ENCODE results near the gene PDE10A. TPM values are rescaled to one million over a fixed set of nuclear protein-coding genes. Genes with fewer than 3 reads are reported as not detected.

Gene PDE10A
- total RNA-seq, 1 experiment from 2014 or later = 0.31 TPM

DNA sequence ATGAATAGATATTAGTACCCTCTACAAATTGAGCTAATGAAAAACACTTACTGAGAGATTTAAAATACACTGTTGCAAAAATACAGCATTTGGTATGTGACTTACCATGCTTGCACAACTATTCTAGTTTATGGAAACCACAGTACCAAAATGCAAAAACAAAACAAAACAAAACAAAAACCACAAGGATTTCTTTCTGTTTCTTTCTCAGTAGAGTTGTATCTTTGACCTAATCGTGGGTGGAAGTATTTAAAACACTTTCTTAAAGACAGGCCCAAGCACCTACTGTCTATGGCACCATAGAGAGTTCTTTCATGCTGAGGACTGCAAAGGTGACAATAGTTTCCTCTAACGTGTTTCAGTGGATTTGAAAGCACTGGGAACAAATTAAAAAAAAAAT lies 258.3 kb downstream of the PDE10A start:
- no peak overlapping the region for H3K4me2 ChIP-seq (ENCODE audit: insufficient read depth, insufficient read length, low read length)
- Mint-ChIP-seq H3K9me3 (peaks cover 0 to 9% of the 10 kb centered on the region in 2 experiments; a peak in 2 of 5 replicates), H3K36me3 (ENCODE audit: insufficient read depth in 1 of 3, low read depth in 3 of 3) (peaks cover 0 to 8% (median 0%) of the 10 kb centered on the region in 3 experiments; a peak in 3 of 7 replicates), H3K4me1 (no peaks in the 10 kb centered on the region), H3K27ac (no peak overlapping the region), H3K4me3 (no peak overlapping the region), H3K27me3 (ENCODE audit: low read depth) (no peaks in the 10 kb centered on the region)
- H2BK12ac ChIP-seq (ENCODE audit: insufficient read length, low read depth, low read length) = no peak overlapping the region
- no peak overlapping the region for H4K8ac ChIP-seq (replicated peaks; ENCODE audit: insufficient read length, low read depth, low read length)
- no peaks in the 10 kb centered on the region for H4K20me1 ChIP-seq (ENCODE audit: control insufficient read depth, insufficient read depth, insufficient read length)
- no peaks in the 10 kb centered on the region for H3K9me3 ChIP-seq (ENCODE audit: control insufficient read depth, low read depth, low read length)
- H3K4ac ChIP-seq (ENCODE audit: low read depth, low read length) = no peak overlapping the region
- H3K14ac ChIP-seq (ENCODE audit: insufficient read depth, low read length) = no peak overlapping the region
- no peaks in the 10 kb centered on the region for H3K79me1 ChIP-seq (ENCODE audit: insufficient read depth, low read depth, low read length, poor library complexity, severe bottlenecking)
- WGBS (ENCODE audit: extremely low coverage, insufficient read length, low lambda C conversion rate) = no CpG with 5 or more reads among the region's 2 CpGs
- no peak overlapping the region for H4K91ac ChIP-seq (ENCODE audit: insufficient read length, low read depth, low read length)
- H3K9ac ChIP-seq (ENCODE audit: extremely low read depth, insufficient read length, low read length) = no peak overlapping the region
- no peak overlapping the region for H3K18ac ChIP-seq (ENCODE audit: insufficient read length, low read depth, low read length)
- H2AFZ ChIP-seq (ENCODE audit: low read length) = no peak overlapping the region
- TF ChIP-seq, protein P1, sequence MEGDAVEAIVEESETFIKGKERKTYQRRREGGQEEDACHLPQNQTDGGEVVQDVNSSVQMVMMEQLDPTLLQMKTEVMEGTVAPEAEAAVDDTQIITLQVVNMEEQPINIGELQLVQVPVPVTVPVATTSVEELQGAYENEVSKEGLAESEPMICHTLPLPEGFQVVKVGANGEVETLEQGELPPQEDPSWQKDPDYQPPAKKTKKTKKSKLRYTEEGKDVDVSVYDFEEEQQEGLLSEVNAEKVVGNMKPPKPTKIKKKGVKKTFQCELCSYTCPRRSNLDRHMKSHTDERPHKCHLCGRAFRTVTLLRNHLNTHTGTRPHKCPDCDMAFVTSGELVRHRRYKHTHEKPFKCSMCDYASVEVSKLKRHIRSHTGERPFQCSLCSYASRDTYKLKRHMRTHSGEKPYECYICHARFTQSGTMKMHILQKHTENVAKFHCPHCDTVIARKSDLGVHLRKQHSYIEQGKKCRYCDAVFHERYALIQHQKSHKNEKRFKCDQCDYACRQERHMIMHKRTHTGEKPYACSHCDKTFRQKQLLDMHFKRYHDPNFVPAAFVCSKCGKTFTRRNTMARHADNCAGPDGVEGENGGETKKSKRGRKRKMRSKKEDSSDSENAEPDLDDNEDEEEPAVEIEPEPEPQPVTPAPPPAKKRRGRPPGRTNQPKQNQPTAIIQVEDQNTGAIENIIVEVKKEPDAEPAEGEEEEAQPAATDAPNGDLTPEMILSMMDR (conservative IDR thresholded peaks at IDR 0.05) = no peak
- no peak overlapping the region for H3K56ac ChIP-seq (ENCODE audit: insufficient read length, low read depth, low read length)
- no peak for DNase-seq
- no peak overlapping the region for H3T11ph ChIP-seq (ENCODE audit: low read length)
- H2BK15ac ChIP-seq (ENCODE audit: low read depth, low read length) = no peak overlapping the region
- H2BK20ac ChIP-seq (ENCODE audit: low read depth, low read length, poor library complexity, severe bottlenecking) = no peak overlapping the region
- no peak overlapping the region for H2AK5ac ChIP-seq (ENCODE audit: insufficient read length, low read length)
- H3K23me2 ChIP-seq (ENCODE audit: insufficient read length, low read depth, low read length, poor library complexity, severe bottlenecking) = no peaks in the 10 kb centered on the region
- no peaks in the 10 kb centered on the region for H3K79me2 ChIP-seq (ENCODE audit: insufficient read depth, low read length)
- no peak overlapping the region for H2BK120ac ChIP-seq (ENCODE audit: low read depth, low read length, poor library complexity, severe bottlenecking)
- H2BK5ac ChIP-seq (ENCODE audit: insufficient read length, low read length) = no peak overlapping the region
- no peaks in the 10 kb centered on the region for H3K27me3 ChIP-seq (ENCODE audit: insufficient read depth, low read length)
- no peak overlapping the region for H3K23ac ChIP-seq (ENCODE audit: insufficient read length, low read depth, low read length)
- no peaks in the 10 kb centered on the region for H3K4me1 ChIP-seq (ENCODE audit: insufficient read depth, low read length)
- H4K5ac ChIP-seq (ENCODE audit: insufficient read length, low read depth, low read length) = no peak overlapping the region
- H3K27ac ChIP-seq (ENCODE audit: insufficient read length, low read depth, low read length) = no peak overlapping the region

Measured in H9 (cell line).